ENCODE results near the gene VPS72.

Gene VPS72

GRCh38 chr1:151166505-151166956 lies 23.5 kb downstream of the VPS72 start:
- peaks cover 32% of the 10 kb centered on the region for H3K4me1 Mint-ChIP-seq (ENCODE audit: low read depth)
- no peaks in the 10 kb centered on the region for H3K9me3 Mint-ChIP-seq
- H3K4me3 Mint-ChIP-seq: peak overlapping the region; percentile 91
- H3K27me3 Mint-ChIP-seq (ENCODE audit: low read depth): peaks cover 2% of the 10 kb centered on the region
- DNase-seq (ENCODE audit: low spot score): no peak
- peak overlapping the region; percentile 92 for H3K27ac Mint-ChIP-seq
- H3K36me3 Mint-ChIP-seq (ENCODE audit: low read depth): peaks cover 46% of the 10 kb centered on the region

GRCh38 chr1:151165738-151166504 lies 24.1 kb downstream of the VPS72 start, which contains the start of the genes LYSMD1 and SCNM1:
LYSMD1 (minus strand) TSS chr1:151165902; CDS start chr1:151165258, 644 bp downstream.
SCNM1 (plus strand) TSS chr1:151166144; CDS start chr1:151166153, 9 bp downstream.
- Mint-ChIP-seq H3K36me3 (ENCODE audit: low read depth) (peaks cover 42% of the 10 kb centered on the region), H3K27ac (peak within 1 kb of the TSS; percentile 92), H3K4me1 (ENCODE audit: low read depth) (peaks cover 34% of the 10 kb centered on the region), H3K9me3 (no peaks in the 10 kb centered on the region), H3K27me3 (ENCODE audit: low read depth) (peaks cover 2% of the 10 kb centered on the region), H3K4me3 (peak within 1 kb of the TSS; percentile 91)
- DNase-seq (ENCODE audit: low spot score): peak; percentile 97

DNA sequence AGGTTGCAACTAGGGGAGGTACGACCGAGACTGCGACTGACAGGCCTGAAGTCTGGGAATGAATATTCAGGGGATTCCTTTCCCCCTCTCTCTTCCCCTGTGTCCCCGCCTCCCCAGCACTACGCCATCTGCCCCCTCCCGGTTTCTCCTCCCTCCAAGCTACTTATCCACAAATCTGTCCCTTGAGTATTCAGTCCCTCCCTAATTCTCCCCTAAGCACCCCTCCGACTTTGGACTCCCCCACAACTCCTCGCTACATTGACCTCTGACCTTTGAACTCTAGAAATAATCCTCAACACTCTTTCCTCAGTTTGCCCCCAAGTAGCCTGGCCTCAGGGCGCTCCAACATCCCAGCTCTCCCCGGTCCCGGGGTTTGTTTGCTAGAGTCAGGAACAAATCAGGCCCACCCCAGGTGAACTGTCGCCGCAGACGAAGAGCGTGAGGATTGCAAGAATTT lies 24.7 kb downstream of the VPS72 start:
- H3K4me1 Mint-ChIP-seq (ENCODE audit: low read depth): peaks cover 34% of the 10 kb centered on the region
- H3K27me3 Mint-ChIP-seq (ENCODE audit: low read depth): peaks cover 2% of the 10 kb centered on the region
- H3K36me3 Mint-ChIP-seq (ENCODE audit: low read depth): peaks cover 40% of the 10 kb centered on the region
- H3K9me3 Mint-ChIP-seq: no peaks in the 10 kb centered on the region
- peak overlapping the region; percentile 91 for H3K4me3 Mint-ChIP-seq
- peak overlapping the region; percentile 92 for H3K27ac Mint-ChIP-seq
- DNase-seq (ENCODE audit: low spot score): no peak

DNA sequence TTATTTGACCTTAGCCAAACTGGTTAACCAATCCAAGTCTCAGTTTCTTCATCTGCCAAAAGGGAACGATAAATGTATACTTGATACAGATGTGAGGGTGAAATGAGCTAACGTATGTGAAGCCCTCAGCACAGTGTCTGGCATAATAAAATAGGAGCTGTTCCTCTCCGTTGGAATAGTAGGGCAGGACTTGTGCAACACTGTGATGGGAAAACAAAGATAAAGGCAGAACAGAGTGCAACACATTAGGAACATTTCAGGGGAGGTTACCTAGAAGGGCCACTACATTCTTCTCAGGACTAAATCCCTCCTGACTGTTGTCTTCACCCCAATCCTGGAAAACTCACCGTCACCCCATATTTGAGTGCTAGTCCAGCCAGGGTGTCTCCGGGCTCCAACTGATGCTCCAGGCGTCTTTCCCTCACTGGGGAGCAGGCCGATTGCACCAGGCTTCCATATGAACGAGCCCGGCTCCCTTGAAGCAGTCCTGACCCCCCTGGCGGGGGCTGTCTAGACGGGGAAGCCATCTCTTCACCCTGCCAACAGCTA lies 25.2 kb downstream of the VPS72 start:
- H3K27ac Mint-ChIP-seq: peak overlapping the region; percentile 92
- DNase-seq (ENCODE audit: low spot score): no peak
- H3K4me1 Mint-ChIP-seq (ENCODE audit: low read depth): peaks cover 37% of the 10 kb centered on the region
- H3K27me3 Mint-ChIP-seq (ENCODE audit: low read depth): peaks cover 2% of the 10 kb centered on the region
- peak overlapping the region; percentile 91 for H3K4me3 Mint-ChIP-seq
- H3K9me3 Mint-ChIP-seq: no peaks in the 10 kb centered on the region
- H3K36me3 Mint-ChIP-seq (ENCODE audit: low read depth): peaks cover 39% of the 10 kb centered on the region

DNA sequence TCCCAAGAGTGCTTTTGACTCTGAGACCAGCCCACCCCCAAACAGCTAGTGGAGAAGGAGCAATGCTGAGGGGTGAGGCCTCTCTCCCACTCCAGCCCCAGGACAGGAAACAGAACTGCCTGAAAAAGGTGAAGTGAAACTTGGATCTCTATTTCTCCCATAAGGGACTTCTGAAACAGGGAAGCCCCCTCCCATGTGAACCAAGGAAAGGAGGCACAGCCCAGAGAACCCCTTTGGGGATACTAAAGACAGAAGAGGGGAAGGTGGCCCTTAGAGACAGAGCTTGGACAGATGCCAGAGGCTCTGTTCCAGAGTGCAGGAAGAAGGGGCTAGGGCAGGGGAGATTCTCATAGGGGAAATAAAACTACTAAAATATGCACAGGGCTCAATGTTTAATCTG lies 30.6 kb downstream of the VPS72 start:
- Mint-ChIP-seq H3K9me3 (no peaks in the 10 kb centered on the region), H3K27me3 (ENCODE audit: low read depth) (no peaks in the 10 kb centered on the region), H3K27ac (peak overlapping the region; percentile 78), H3K36me3 (ENCODE audit: low read depth) (peaks cover 43% of the 10 kb centered on the region), H3K4me3 (peak overlapping the region; percentile 66), H3K4me1 (ENCODE audit: low read depth) (peaks cover 47% of the 10 kb centered on the region)
- DNase-seq (ENCODE audit: low spot score): no peak

GRCh38 chr1:151158751-151159251 lies 31.2 kb downstream of the VPS72 start:
- Mint-ChIP-seq H3K4me1 (ENCODE audit: low read depth) (peaks cover 45% of the 10 kb centered on the region), H3K36me3 (ENCODE audit: low read depth) (peaks cover 43% of the 10 kb centered on the region), H3K27me3 (ENCODE audit: low read depth) (no peaks in the 10 kb centered on the region), H3K4me3 (peak overlapping the region; percentile 98), H3K9me3 (no peaks in the 10 kb centered on the region), H3K27ac (peak overlapping the region; percentile 95)
- peak; percentile 20 for DNase-seq (ENCODE audit: low spot score)

- Mint-ChIP-seq H3K36me3 (ENCODE audit: low read depth) (peaks cover 43% of the 10 kb centered on the region), H3K4me3 (peak overlapping the region; percentile 98)
- DNase-seq (ENCODE audit: low spot score): peak; percentile 74
Observed at GRCh38 chr1:151158326-151158725, 31.7 kb downstream of the VPS72 start.

DNA sequence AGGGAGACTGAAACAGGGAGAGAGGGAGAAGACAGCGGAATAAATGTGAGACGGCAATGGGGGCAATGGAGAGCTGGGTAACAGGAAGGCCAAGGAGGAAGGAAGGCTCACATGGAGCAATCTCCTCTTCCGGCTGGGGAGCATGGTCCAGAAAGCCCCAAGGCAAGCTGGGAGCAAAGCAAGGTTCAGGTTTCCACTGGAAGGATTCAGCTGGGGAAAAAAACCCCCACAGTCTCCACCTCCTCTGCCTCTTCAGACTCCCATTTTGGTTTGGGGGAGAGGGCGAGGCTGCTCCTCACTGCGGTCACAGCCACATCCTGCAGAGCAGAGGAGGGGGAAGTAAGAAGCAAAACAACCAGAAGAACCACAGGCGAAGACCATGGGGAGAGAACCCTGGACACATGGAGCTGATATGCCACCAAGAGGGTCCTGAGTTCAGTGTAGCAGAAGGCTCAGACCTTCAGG lies 32.9 kb downstream of the VPS72 start:
- Mint-ChIP-seq H3K4me3 (peak overlapping the region; percentile 98), H3K27me3 (ENCODE audit: low read depth) (no peaks in the 10 kb centered on the region), H3K36me3 (ENCODE audit: low read depth) (peaks cover 37% of the 10 kb centered on the region), H3K9me3 (no peaks in the 10 kb centered on the region), H3K4me1 (ENCODE audit: low read depth) (peaks cover 40% of the 10 kb centered on the region), H3K27ac (peak overlapping the region; percentile 95)
- DNase-seq (ENCODE audit: low spot score): peak; percentile 76

More at GRCh38 chr1:151158326-151158725, 31.7 kb downstream of the VPS72 start:
- Mint-ChIP-seq H3K27ac (peak overlapping the region; percentile 95), H3K9me3 (no peaks in the 10 kb centered on the region), H3K27me3 (ENCODE audit: low read depth) (no peaks in the 10 kb centered on the region), H3K4me1 (ENCODE audit: low read depth) (peaks cover 45% of the 10 kb centered on the region)

- DNase-seq (ENCODE audit: low spot score): peak; percentile 79
- Mint-ChIP-seq H3K9me3 (no peaks in the 10 kb centered on the region), H3K4me1 (ENCODE audit: low read depth) (peaks cover 36% of the 10 kb centered on the region), H3K36me3 (ENCODE audit: low read depth) (peaks cover 37% of the 10 kb centered on the region), H3K4me3 (peak within 1 kb of the TSS; percentile 98), H3K27ac (peak within 1 kb of the TSS; percentile 95), H3K27me3 (ENCODE audit: low read depth) (no peaks in the 10 kb centered on the region)
Observed at GRCh38 chr1:151156515-151156819, 33.5 kb downstream of the VPS72 start, which contains the start of gene TNFAIP8L2. TNFAIP8L2 (plus strand) TSS chr1:151156649; CDS start chr1:151158698, 2,049 bp downstream.

DNA sequence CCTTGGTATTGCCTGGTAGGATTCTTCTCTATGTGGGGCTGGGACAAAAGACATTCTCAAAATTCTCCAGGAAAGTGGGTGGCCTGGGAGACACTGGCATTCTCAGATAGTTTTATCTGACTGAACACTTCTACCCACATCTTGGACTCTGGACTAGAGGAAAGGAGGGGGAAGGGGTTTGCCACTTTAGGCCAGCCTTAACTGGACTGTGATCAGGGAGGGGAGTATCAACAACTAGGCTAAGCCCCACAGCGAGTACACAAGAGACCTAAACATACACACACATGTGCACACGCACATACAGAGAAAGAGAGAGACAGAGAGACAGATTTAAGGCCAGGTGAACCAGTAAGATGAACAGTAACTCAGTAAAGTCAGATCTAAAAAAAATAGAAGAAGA lies 42.3 kb downstream of the VPS72 start:
- peaks cover 20% of the 10 kb centered on the region for H3K4me1 Mint-ChIP-seq (ENCODE audit: low read depth)
- DNase-seq (ENCODE audit: low spot score): no peak
- peak overlapping the region; percentile 95 for H3K4me3 Mint-ChIP-seq
- H3K9me3 Mint-ChIP-seq: no peaks in the 10 kb centered on the region
- no peaks in the 10 kb centered on the region for H3K36me3 Mint-ChIP-seq (ENCODE audit: low read depth)
- H3K27ac Mint-ChIP-seq: no peak overlapping the region
- H3K27me3 Mint-ChIP-seq (ENCODE audit: low read depth): peaks cover 29% of the 10 kb centered on the region

DNA sequence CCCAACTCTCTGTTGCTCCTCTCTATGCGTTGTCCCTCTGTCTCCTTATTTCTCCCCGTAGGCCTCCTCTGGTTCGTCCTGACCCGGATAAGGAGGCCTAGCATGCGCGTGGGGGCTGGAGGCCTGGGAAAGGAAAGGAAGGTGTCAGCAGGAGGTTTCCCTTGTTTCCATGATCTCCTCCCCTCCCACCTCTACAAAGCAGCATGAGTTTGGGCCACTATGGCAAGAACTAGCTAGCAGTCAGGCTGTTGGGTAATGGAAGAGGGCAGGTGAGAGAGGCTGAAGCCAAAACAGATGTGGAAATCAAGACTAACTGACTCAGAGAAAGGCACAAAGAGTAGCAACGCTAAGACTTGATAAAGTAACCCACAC lies 42.9 kb downstream of the VPS72 start:
- peaks cover 29% of the 10 kb centered on the region for H3K27me3 Mint-ChIP-seq (ENCODE audit: low read depth)
- H3K4me3 Mint-ChIP-seq: peak overlapping the region; percentile 95
- peak overlapping the region; percentile 62 for H3K27ac Mint-ChIP-seq
- DNase-seq (ENCODE audit: low spot score): no peak
- no peaks in the 10 kb centered on the region for H3K9me3 Mint-ChIP-seq
- H3K4me1 Mint-ChIP-seq (ENCODE audit: low read depth): peaks cover 20% of the 10 kb centered on the region
- H3K36me3 Mint-ChIP-seq (ENCODE audit: low read depth): no peaks in the 10 kb centered on the region

GRCh38 chr1:151146412-151147131 lies 43.4 kb downstream of the VPS72 start, which contains the start of gene SEMA6C:
SEMA6C (minus strand) TSS chr1:151146631; CDS start chr1:151142621, 4,010 bp downstream.
- Mint-ChIP-seq H3K36me3 (ENCODE audit: low read depth) (no peaks in the 10 kb centered on the region), H3K4me3 (peak within 1 kb of the TSS; percentile 95), H3K4me1 (ENCODE audit: low read depth) (peaks cover 18% of the 10 kb centered on the region), H3K9me3 (no peaks in the 10 kb centered on the region), H3K27me3 (ENCODE audit: low read depth) (peaks cover 29% of the 10 kb centered on the region), H3K27ac (peak within 1 kb of the TSS; percentile 62)
- DNase-seq (ENCODE audit: low spot score): peak; percentile 92

DNA sequence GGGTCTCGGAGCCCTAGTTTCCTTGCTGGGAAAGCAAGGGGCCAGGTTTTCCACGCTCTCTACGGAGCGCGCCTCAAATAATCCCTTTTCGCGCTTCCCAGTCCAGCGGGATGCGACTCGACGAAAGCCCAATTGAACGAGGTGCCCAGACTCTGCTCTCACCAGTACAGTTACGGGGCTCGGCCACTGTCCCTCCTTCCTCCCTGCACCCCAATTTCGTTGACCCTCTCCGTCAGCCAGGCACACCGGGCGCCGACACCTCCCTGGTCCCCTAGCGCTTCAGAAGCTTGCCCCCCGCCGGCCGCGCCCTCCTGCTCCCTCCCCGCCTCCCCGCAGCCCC lies 44.0 kb downstream of the VPS72 start:
- Mint-ChIP-seq H3K27ac (no peak overlapping the region), H3K4me3 (peak overlapping the region; percentile 95), H3K36me3 (ENCODE audit: low read depth) (no peaks in the 10 kb centered on the region), H3K4me1 (ENCODE audit: low read depth) (peaks cover 18% of the 10 kb centered on the region), H3K9me3 (no peaks in the 10 kb centered on the region), H3K27me3 (ENCODE audit: low read depth) (peaks cover 29% of the 10 kb centered on the region)
- no peak for DNase-seq (ENCODE audit: low spot score)

Measured in T-helper 2 cell treated with Interferon-gamma antibody and Interleukin-4, amounts not matched to agents 5 μg/mL and 100 μg/mL, for 36 hours (primary cell).